GM23248 (cell line): Measurements from ENCODE around the gene SGPL1. TPM values are rescaled to one million over a fixed set of nuclear protein-coding genes. Genes with fewer than 3 reads are reported as not detected.

Source experiments
- DNase-seq: peaks from one replicate; pipeline ENCODE4 v3.0.0-alpha.2; 2015
- H2AFZ ChIP-seq: fragments of 200-600 bp; sonication (generic); 2 replicates; pipeline ENCODE4 v1.6.1; 2016; ENCODE audit warnings: antibody characterized with exemption
- H3F3A ChIP-seq: fragments of 200-600 bp; sonication (generic); 2 replicates; pipeline ENCODE4 v1.6.1; 2016; ENCODE audit warnings: mild to moderate bottlenecking, antibody characterized with exemption, mixed run types; ENCODE audit not compliant: insufficient read depth
- H3K27ac ChIP-seq: fragments of 200-600 bp; sonication (generic); 2 replicates; pipeline ENCODE4 v1.5.1; 2016; ENCODE audit warnings: mild to moderate bottlenecking
- H3K27me3 ChIP-seq: fragments of 200-600 bp; sonication (generic); replicated peaks from 2 replicates; pipeline ENCODE4 v1.6.1; 2016; ENCODE audit warnings: mild to moderate bottlenecking; ENCODE audit not compliant: insufficient read depth
- H3K36me3 ChIP-seq: fragments of 200-600 bp; sonication (generic); 2 replicates; pipeline ENCODE4 v1.6.1; 2016; ENCODE audit warnings: low read depth, mild to moderate bottlenecking
- H3K4me1 ChIP-seq: fragments of 200-600 bp; sonication (generic); 2 replicates; pipeline ENCODE4 v1.6.1; 2016; ENCODE audit warnings: mild to moderate bottlenecking; ENCODE audit not compliant: insufficient read depth
- H3K4me2 ChIP-seq: fragments of 200-600 bp; sonication (generic); one replicate; pipeline ENCODE4 v1.6.1; 2016; ENCODE audit warnings: mild to moderate bottlenecking; ENCODE audit not compliant: unreplicated experiment
- H3K4me3 ChIP-seq: fragments of 200-600 bp; sonication (generic); 2 replicates; pipeline ENCODE4 v1.5.1; 2016; ENCODE audit warnings: mild to moderate bottlenecking
- H3K79me2 ChIP-seq: fragments of 200-600 bp; sonication (generic); 2 replicates; pipeline ENCODE4 v1.6.1; 2016; ENCODE audit warnings: mild to moderate bottlenecking; ENCODE audit not compliant: insufficient read depth
- H3K9ac ChIP-seq: fragments of 200-600 bp; sonication (generic); 2 replicates; pipeline ENCODE4 v1.6.1; 2016; ENCODE audit warnings: mild to moderate bottlenecking
- H3K9me2 ChIP-seq: fragments of 200-600 bp; sonication (generic); 2 replicates; pipeline ENCODE4 v1.6.1; 2016; ENCODE audit warnings: mixed run types, mild to moderate bottlenecking, moderate library complexity; ENCODE audit not compliant: insufficient read depth
- H3K9me3 ChIP-seq: fragments of 200-600 bp; sonication (generic); one replicate; pipeline ENCODE4 v1.6.1; 2017; ENCODE audit warnings: low read depth
- H4K20me1 ChIP-seq: fragments of 200-600 bp; sonication (generic); 2 replicates; pipeline ENCODE4 v1.6.0; 2016; ENCODE audit not compliant: insufficient read depth
- EZH2 ChIP-seq: fragments of 200-600 bp; sonication (generic); IDR thresholded peaks from 2 replicates; pipeline ENCODE4 v1.6.1; 2018; ENCODE audit warnings: antibody characterized with exemption, mild to moderate bottlenecking; ENCODE audit not compliant: insufficient read depth, poor library complexity, severe bottlenecking
- EZH2phosphoT487 ChIP-seq: fragments of 200-600 bp; sonication (generic); IDR thresholded peaks from 2 replicates; pipeline ENCODE4 v1.6.1; 2018; ENCODE audit warnings: antibody characterized with exemption, moderate library complexity, mild to moderate bottlenecking, low read depth; ENCODE audit not compliant: insufficient read depth
- WGBS, 2 experiments: methylation state at CpG; one replicate each; pipeline ENCODE4 v1.1.6; 2015 to 2017; ENCODE audit warnings: low lambda C conversion rate in 2 of 2, low coverage in 1 of 2; ENCODE audit errors: missing lambda C conversion rate in 2 of 2; 5-methylcytosine and 5-hydroxymethylcytosine counted together
- in situ Hi-C: fragments of 300-500 bp; cut with MboI; formaldehyde crosslinking; loops from 2 replicates; pipeline ENCODE4 v1.15.0; 2020
- polyA plus RNA-seq: library from polyadenylated mRNA; unstranded; fragments of >200 nt; fragmentation: Nextera tagmentation; extraction: Ambion mirVana; gene quantifications from 2 replicates; pipeline ENCODE4 v1.2.1, GENCODE V29; 2016
- total RNA-seq: library from RNA; depleted of rRNA; stranded (reverse); fragments of >200 nt; shearing (Covaris generic); gene quantifications from 2 replicates; pipeline ENCODE4 v1.2.3, GENCODE V29; 2014

Gene SGPL1
- total and polyA plus RNA-seq, 2 experiments from 2014 or later = 18.2 to 27.5 TPM

- Histone ChIP-seq H3K4me3 (no peak overlapping the region), H3K27ac (no peak overlapping the region), H3K9me2 (no peaks in the 10 kb centered on the region), H3F3A (no peaks in the 10 kb centered on the region), H3K79me2 (no peaks in the 10 kb centered on the region), H3K4me1 (peaks cover 15% of the 10 kb centered on the region), H3K27me3 (0 out of 2 replicates have a peak, but pooled peaks cover 5% of the 10 kb centered on the region), H2AFZ (no peak overlapping the region), H3K4me2 (no peak overlapping the region), H3K36me3 (no peaks in the 10 kb centered on the region), H4K20me1 (no peaks in the 10 kb centered on the region), H3K9ac (no peak overlapping the region), H3K9me3 (no peaks in the 10 kb centered on the region)
- in situ Hi-C loops = no loop called here
- no peak for DNase-seq
- no peak for TF ChIP-seq EZH2
- TF ChIP-seq EZH2phosphoT487 = no peak
- 77 to 78% methylated on average over 10 of the region's 10 CpGs for WGBS, 2 experiments
Observed at GRCh38 chr10:70893227-70894006, 77.7 kb downstream of the SGPL1 start.

- Histone ChIP-seq H3K27me3 (0 out of 2 replicates have a peak, but pooled peaks cover 5% of the 10 kb centered on the region), H3K4me3 (no peak overlapping the region), H3K36me3 (no peaks in the 10 kb centered on the region), H3K4me2 (no peak overlapping the region), H4K20me1 (no peaks in the 10 kb centered on the region), H3K79me2 (no peaks in the 10 kb centered on the region), H3F3A (no peaks in the 10 kb centered on the region), H3K4me1 (0 out of 2 replicates have a peak, but pooled peaks cover 6% of the 10 kb centered on the region), H3K9me2 (no peaks in the 10 kb centered on the region), H3K9ac (no peak overlapping the region), H3K27ac (no peak overlapping the region), H3K9me3 (no peaks in the 10 kb centered on the region), H2AFZ (no peak overlapping the region)
- no peak for TF ChIP-seq EZH2phosphoT487
- no peak for TF ChIP-seq EZH2
- in situ Hi-C loops = no loop called here
- no peak for DNase-seq
- WGBS, 2 experiments = 47 to 53% methylated on average over 2 of the region's 2 CpGs
Observed at GRCh38 chr10:70894416-70894815, 78.7 kb downstream of the SGPL1 start.

GRCh38 chr10:70896551-70896950 is 80.8 kb downstream of the SGPL1 start:
- Histone ChIP-seq H3K36me3 (no peaks in the 10 kb centered on the region), H3K9me3 (no peaks in the 10 kb centered on the region), H3F3A (no peaks in the 10 kb centered on the region), H3K9ac (no peak overlapping the region), H3K4me1 (0 out of 2 replicates have a peak, but pooled peaks cover 5% of the 10 kb centered on the region), H3K79me2 (no peaks in the 10 kb centered on the region), H3K27me3 (0 out of 2 replicates have a peak, but pooled peaks cover 5% of the 10 kb centered on the region), H2AFZ (no peak overlapping the region), H3K9me2 (no peaks in the 10 kb centered on the region), H3K4me2 (no peak overlapping the region), H3K4me3 (no peak overlapping the region), H3K27ac (no peak overlapping the region), H4K20me1 (no peaks in the 10 kb centered on the region)
- no peak for TF ChIP-seq EZH2
- no peak for TF ChIP-seq EZH2phosphoT487
- in situ Hi-C loops = no loop called here
- DNase-seq = no peak
- 80 to 89% methylated on average over 1 of the region's 1 CpG for WGBS, 2 experiments

- Histone ChIP-seq H3K79me2 (no peaks in the 10 kb centered on the region), H2AFZ (no peak overlapping the region), H3K9ac (no peak overlapping the region), H3K4me1 (no peaks in the 10 kb centered on the region), H3K4me2 (no peak overlapping the region), H3K27ac (no peak overlapping the region), H3K4me3 (no peak overlapping the region), H3K9me3 (no peaks in the 10 kb centered on the region), H3K9me2 (no peaks in the 10 kb centered on the region), H3F3A (no peaks in the 10 kb centered on the region), H4K20me1 (no peaks in the 10 kb centered on the region), H3K27me3 (0 out of 2 replicates have a peak, but pooled peaks cover 5% of the 10 kb centered on the region), H3K36me3 (no peaks in the 10 kb centered on the region)
- no peak for TF ChIP-seq EZH2
- TF ChIP-seq EZH2phosphoT487 = no peak
- DNase-seq = no peak
- WGBS, 2 experiments = 66 to 82% methylated on average over 3 of the region's 3 CpGs
- in situ Hi-C loops = no loop called here
Observed at GRCh38 chr10:70898687-70899086, 82.9 kb downstream of the SGPL1 start.
